HepG2 (cell line): ENCODE results near the gene SPECC1L. TPM values are rescaled to one million over a fixed set of nuclear protein-coding genes. Genes with fewer than 3 reads are reported as not detected.

Source experiments
- ATAC-seq: fragments of 200-7000 bp; cut with Tn5 transposase; 3 replicates; pipeline ENCODE4 v1.9.1; 2020; ENCODE audit warnings: mild to moderate bottlenecking, moderate library complexity
- BruUV-seq: library from RNA; stranded (reverse); fragments of 400-500 nt; replicated peaks from 2 replicates; lab custom pipeline; 2021; lab: Mats Ljungman, UMichigan
- CTCF ChIA-PET: fragments of 300-600 bp; formaldehyde crosslinking; extraction: SDS; loops from one replicate; lab custom pipeline; 2021; ENCODE audit warnings: low total read pairs, inconsistent platforms, low intra/inter-chr PET ratio; lab: Yijun Ruan, JAX
- POLR2A ChIA-PET: fragments of 350-600 bp; sonication (Branson Sonifier 250); formaldehyde crosslinking; loops from one replicate; lab custom pipeline; 2020; ENCODE audit warnings: antibody characterized with exemption, inconsistent platforms; lab: Yijun Ruan, JAX
- DNase-seq: peaks from one replicate; pipeline ENCODE4 v3.0.0-alpha.2; 2015; ENCODE audit warnings: low spot score
- FAIRE-seq: peaks from 3 replicates; lab custom pipeline; 2011; peaks lifted over from hg19 to GRCh38; lab: Jason Lieb, UNC
- H2AFZ ChIP-seq: one replicate; pipeline ENCODE4 v1.6.1; 2011; ENCODE audit warnings: low read length, inconsistent platforms
- H3K27ac ChIP-seq: fragments of 300-600 bp; 3 replicates; pipeline ENCODE4 v1.8.0; 2011; ENCODE audit warnings: mixed run types, mild to moderate bottlenecking, mixed read lengths, low read length, inconsistent platforms; ENCODE audit not compliant: insufficient read depth; ENCODE audit errors: extremely low read length
- H3K27me3 ChIP-seq, 2 experiments: fragments of 200-600 bp in 1 of 2; 2 replicates in 1 of 2; 3 replicates in 1 of 2; pipeline versions ENCODE4 v1.6.0 to v1.8.0; 2011; ENCODE audit warnings: low read length in 2 of 2, mild to moderate bottlenecking in 2 of 2, moderate library complexity in 2 of 2, inconsistent platforms in 1 of 2; ENCODE audit not compliant: insufficient read depth in 2 of 2, control insufficient read depth in 1 of 2
- H3K36me3 ChIP-seq, 2 experiments: fragments of 200-600 bp in 1 of 2; replicated peaks in 1 of 2; 2 replicates in 1 of 2; 3 replicates in 1 of 2; pipeline versions ENCODE4 v1.5.1 to v1.8.0; 2011; ENCODE audit warnings: low read length in 2 of 2, inconsistent platforms in 1 of 2; ENCODE audit not compliant: insufficient read depth in 2 of 2, control insufficient read depth in 1 of 2
- H3K4me1 ChIP-seq: 2 replicates; pipeline ENCODE4 v1.5.1; 2012; ENCODE audit warnings: low read length, inconsistent platforms; ENCODE audit not compliant: insufficient read depth
- H3K4me2 ChIP-seq: 2 replicates; pipeline ENCODE4 v1.6.0; 2011; ENCODE audit warnings: low read depth, low read length, inconsistent platforms
- H3K4me3 ChIP-seq, 3 experiments: fragments of 200-600 bp in 1 of 3; sonication (generic), shearing (Covaris generic) in 1 of 3; replicated peaks in 1 of 3; 2 replicates each; pipeline ENCODE4 v1.5.1; 2011 to 2016; ENCODE audit warnings: low read length in 3 of 3, inconsistent platforms in 2 of 3, low read depth in 2 of 3, mild to moderate bottlenecking in 2 of 3, control low read depth in 1 of 3, mixed read lengths in 1 of 3; ENCODE audit not compliant: insufficient read depth in 1 of 3
- H3K79me2 ChIP-seq: one replicate; pipeline ENCODE4 v1.6.1; 2011; ENCODE audit warnings: low read length, inconsistent platforms; ENCODE audit not compliant: insufficient read depth
- H3K9ac ChIP-seq: 2 replicates; pipeline ENCODE4 v1.6.0; 2011; ENCODE audit warnings: mild to moderate bottlenecking, low read depth, low read length, inconsistent platforms; ENCODE audit not compliant: insufficient read depth
- H3K9me3 ChIP-seq: 2 replicates; pipeline ENCODE4 v1.5.1; 2012; ENCODE audit warnings: mild to moderate bottlenecking, low read length
- H4K20me1 ChIP-seq: 2 replicates; pipeline ENCODE4 v1.6.0; 2011; ENCODE audit warnings: inconsistent platforms, mild to moderate bottlenecking, low read length, moderate library complexity; ENCODE audit not compliant: insufficient read depth
- HNRNPUL1 ChIP-seq: fragments of 200-400 bp; formaldehyde crosslinking; IDR thresholded peaks from 2 replicates; pipeline ENCODE4 v1.6.1; 2017; ENCODE audit warnings: low read depth, mild to moderate bottlenecking, low read length, moderate library complexity
- SALL1 ChIP-seq: sonication (generic); formaldehyde crosslinking; IDR thresholded peaks from 2 replicates; pipeline ENCODE4 v1.8.0; 2022; ENCODE audit warnings: mild to moderate bottlenecking, missing genetic modification reagents
- ZNF572 ChIP-seq: sonication (generic); formaldehyde crosslinking; IDR thresholded peaks from 2 replicates; pipeline ENCODE4 v1.5.1; 2020; ENCODE audit warnings: mild to moderate bottlenecking, missing genetic modification reagents
- ZNF777 ChIP-seq: sonication (generic); formaldehyde crosslinking; IDR thresholded peaks from 2 replicates; pipeline ENCODE4 v1.4.0; 2020; ENCODE audit warnings: missing genetic modification reagents
- ZNF782 ChIP-seq: sonication (generic); formaldehyde crosslinking; IDR thresholded peaks from 2 replicates; pipeline ENCODE4 v1.4.0; 2020; ENCODE audit warnings: missing genetic modification reagents, mild to moderate bottlenecking, borderline replicate concordance
- WGBS: methylation state at CpG from one replicate; pipeline ENCODE4 v1.1.6; 2017; ENCODE audit warnings: low lambda C conversion rate; 5-methylcytosine and 5-hydroxymethylcytosine counted together
- in situ Hi-C: cut with HindIII; loops from 2 replicates; pipeline ENCODE4 v1.10.0; 2017; ENCODE audit warnings: low pct_unique_long_range_greater_than_20kb; ENCODE audit not compliant: extremely low pct_ligation_motif_present
- intact Hi-C: fragments of 100-400 bp; cut with micrococcal nuclease; formaldehyde crosslinking; loops from one replicate; pipeline ENCODE4 v1.10.0; 2022; ENCODE audit not compliant: unreplicated experiment
- polyA plus RNA-seq, 8 experiments: library from polyadenylated mRNA; depleted of rRNA in 3 of 8; stranded (reverse) in 7 of 8; unstranded in 1 of 8; fragments of >200 nt; fragmentation: Illumina TruSeq in 4 of 8; extraction: Trizol in 4 of 8; gene quantifications; 2 replicates each; pipeline versions ENCODE4 v1.2.1 to v1.2.3, GENCODE V29; 2011 to 2016; ENCODE audit warnings: low read depth in 4 of 8, missing spikeins in 1 of 8, mixed read lengths in 1 of 8; ENCODE audit not compliant: insufficient read depth in 1 of 8
- total RNA-seq, 5 experiments: library from RNA; depleted of rRNA; stranded (reverse); fragments of >200 nt; fragmentation: Illumina TruSeq; extraction: Trizol; gene quantifications; 2 replicates each; pipeline ENCODE4 v1.2.3, GENCODE V29; 2016; ENCODE audit warnings: low read depth in 1 of 5
- TF ChIP-seq, protein P1 (sequence below): sonication (generic); formaldehyde crosslinking; IDR thresholded peaks from 2 replicates; pipeline ENCODE4 v1.4.0; 2020; ENCODE audit warnings: missing genetic modification reagents, low read depth, mild to moderate bottlenecking, borderline replicate concordance
- TF ChIP-seq, protein P2 (sequence below): sonication (generic); formaldehyde crosslinking; IDR thresholded peaks from 2 replicates; pipeline ENCODE4 v1.4.0; 2020; ENCODE audit warnings: mild to moderate bottlenecking, missing genetic modification reagents
- TF ChIP-seq, protein P3 (sequence below): IDR thresholded peaks from 2 replicates; pipeline ENCODE4 v1.6.1; 2016; ENCODE audit warnings: low read depth, borderline replicate concordance

Gene SPECC1L
- total and polyA plus RNA-seq, 2 of the 13 experiments (the other 11 are each of a cell fraction or from before 2014, with no cell fraction given) = 14.1 to 30.3 TPM

DNA sequence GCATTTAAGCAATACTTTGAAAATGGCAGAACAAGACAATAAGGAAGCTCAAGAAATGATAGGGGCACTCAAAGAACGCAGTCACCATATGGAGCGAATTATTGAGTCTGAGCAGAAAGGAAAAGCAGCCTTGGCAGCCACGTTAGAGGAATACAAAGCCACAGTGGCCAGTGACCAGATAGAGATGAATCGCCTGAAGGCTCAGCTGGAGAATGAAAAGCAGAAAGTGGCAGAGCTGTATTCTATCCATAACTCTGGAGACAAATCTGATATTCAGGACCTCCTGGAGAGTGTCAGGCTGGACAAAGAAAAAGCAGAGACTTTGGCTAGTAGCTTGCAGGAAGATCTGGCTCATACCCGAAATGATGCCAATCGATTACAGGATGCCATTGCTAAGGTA is 51.9 kb downstream of the SPECC1L start:
- WGBS = 98% methylated on average over 6 of the region's 6 CpGs
- TF ChIP-seq, protein P1, sequence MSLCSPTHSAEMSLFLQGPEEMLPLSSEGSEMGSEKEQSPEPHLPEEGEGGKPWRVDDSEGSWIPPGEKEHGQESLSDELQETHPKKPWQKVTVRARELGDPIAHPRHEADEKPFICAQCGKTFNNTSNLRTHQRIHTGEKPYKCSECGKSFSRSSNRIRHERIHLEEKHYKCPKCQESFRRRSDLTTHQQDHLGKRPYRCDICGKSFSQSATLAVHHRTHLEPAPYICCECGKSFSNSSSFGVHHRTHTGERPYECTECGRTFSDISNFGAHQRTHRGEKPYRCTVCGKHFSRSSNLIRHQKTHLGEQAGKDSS = no peak
- TF ChIP-seq ZNF572 (CRISPR knock-in tag) = no peak
- TF ChIP-seq, all 625 proteins: peak for 0
- Histone ChIP-seq H3K9me3 (no peaks in the 10 kb centered on the region), H3K27me3 (no peaks in the 10 kb centered on the region), H3K36me3 (peaks cover 16 to 61% of the 10 kb centered on the region in 2 experiments), H2AFZ (no peak overlapping the region), H3K79me2 (no peaks in the 10 kb centered on the region), H3K4me3 (no peak overlapping the region), H3K27ac (no peak overlapping the region), H3K4me1 (peaks cover 26% of the 10 kb centered on the region), H4K20me1 (no peaks in the 10 kb centered on the region), H3K4me2 (no peak overlapping the region), H3K9ac (no peak overlapping the region)
- DNase-seq (no peak), ATAC-seq (no peak), FAIRE-seq (no peak)
- CTCF ChIA-PET = no interaction called here
- in situ Hi-C loops (loop anchor here (10.0 kb wide), 1 partner anchor 192 kb away; no protein-coding TSS in a partner anchor), intact Hi-C loops (no loop called here)
- no TSS peak for BruUV-seq
- POLR2A ChIA-PET = no interaction called here

DNA sequence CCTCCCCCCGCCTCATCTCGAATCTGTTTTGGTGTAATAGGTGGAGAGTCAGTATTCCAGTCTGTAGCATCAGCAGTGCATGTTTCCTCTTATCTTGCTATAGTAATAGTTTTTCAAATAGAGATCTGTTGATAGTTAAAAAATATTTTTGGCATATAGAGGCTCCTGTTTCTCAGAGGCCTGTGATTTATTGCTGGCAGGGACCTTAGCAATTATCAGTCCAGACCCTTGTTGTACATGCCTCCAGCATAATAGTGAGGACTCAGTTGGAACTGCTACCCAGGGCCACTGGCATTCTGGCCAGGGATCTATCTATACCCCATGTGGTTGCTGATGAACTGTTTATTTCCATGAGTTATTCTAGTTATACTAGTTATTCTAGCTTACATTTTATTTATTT is 52.6 kb downstream of the SPECC1L start:
- ATAC-seq (peak; percentile 35; the same call in 1 of the 3 replicates), FAIRE-seq (no peak), DNase-seq (no peak)
- WGBS = 89% methylated on average over 2 of the region's 2 CpGs
- TF ChIP-seq HNRNPUL1 (no peak), ZNF777 (CRISPR knock-in tag) (no peak), ZNF782 (CRISPR knock-in tag) (no peak), SALL1 (CRISPR knock-in tag) (no peak)
- TF ChIP-seq, protein P2, sequence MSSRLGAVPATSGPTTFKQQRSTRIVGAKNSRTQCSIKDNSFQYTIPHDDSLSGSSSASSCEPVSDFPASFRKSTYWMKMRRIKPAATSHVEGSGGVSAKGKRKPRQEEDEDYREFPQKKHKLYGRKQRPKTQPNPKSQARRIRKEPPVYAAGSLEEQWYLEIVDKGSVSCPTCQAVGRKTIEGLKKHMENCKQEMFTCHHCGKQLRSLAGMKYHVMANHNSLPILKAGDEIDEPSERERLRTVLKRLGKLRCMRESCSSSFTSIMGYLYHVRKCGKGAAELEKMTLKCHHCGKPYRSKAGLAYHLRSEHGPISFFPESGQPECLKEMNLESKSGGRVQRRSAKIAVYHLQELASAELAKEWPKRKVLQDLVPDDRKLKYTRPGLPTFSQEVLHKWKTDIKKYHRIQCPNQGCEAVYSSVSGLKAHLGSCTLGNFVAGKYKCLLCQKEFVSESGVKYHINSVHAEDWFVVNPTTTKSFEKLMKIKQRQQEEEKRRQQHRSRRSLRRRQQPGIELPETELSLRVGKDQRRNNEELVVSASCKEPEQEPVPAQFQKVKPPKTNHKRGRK (CRISPR knock-in tag) = no peak
- TF ChIP-seq, protein P3, sequence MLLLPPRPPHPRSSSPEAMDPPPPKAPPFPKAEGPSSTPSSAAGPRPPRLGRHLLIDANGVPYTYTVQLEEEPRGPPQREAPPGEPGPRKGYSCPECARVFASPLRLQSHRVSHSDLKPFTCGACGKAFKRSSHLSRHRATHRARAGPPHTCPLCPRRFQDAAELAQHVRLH (CRISPR knock-in tag) = no peak
- CTCF ChIA-PET = no interaction called here
- Histone ChIP-seq H3K9me3 (no peaks in the 10 kb centered on the region), H4K20me1 (no peaks in the 10 kb centered on the region), H3K4me1 (peaks cover 26% of the 10 kb centered on the region), H3K9ac (no peak overlapping the region), H2AFZ (no peak overlapping the region), H3K79me2 (no peaks in the 10 kb centered on the region), H3K27me3 (no peaks in the 10 kb centered on the region), H3K4me2 (no peak overlapping the region), H3K36me3 (peaks cover 16 to 66% of the 10 kb centered on the region in 2 experiments), H3K27ac (no peak overlapping the region), H3K4me3 (no peak overlapping the region)
- intact Hi-C loops (no loop called here), in situ Hi-C loops (loop anchor here (10.0 kb wide), 1 partner anchor 192 kb away; no protein-coding TSS in a partner anchor)
- no TSS peak for BruUV-seq
- POLR2A ChIA-PET = no interaction called here
